ENCODE results near the gene BAZ2B. TPM values are rescaled to one million over a fixed set of nuclear protein-coding genes. Genes with fewer than 3 reads are reported as not detected.

The BAZ2B gene
- total RNA-seq, 6 donors from 2014 or later, result 59.4 to 233 (median 103) TPM

- DNase-seq, result no peak
- Histone ChIP-seq H3K27ac (no peak overlapping the region), H3K9me3 (no peaks in the 10 kb centered on the region), H3K36me3 (no peaks in the 10 kb centered on the region), H3K4me1 (no peaks in the 10 kb centered on the region), H3K4me3 (no peak overlapping the region), H3K27me3 (no peaks in the 10 kb centered on the region)
- WGBS, 2 donors, result 74 to 87% methylated on average over 3 of the region's 3 CpGs
- no peak for ATAC-seq (ENCODE audit: low FRiP score in 2 of 2)
- TF ChIP-seq POLR2AphosphoS5 (IDR thresholded peaks at IDR 0.05) (no peak), POLR2A (IDR thresholded peaks at IDR 0.05) (no peak), CTCF (IDR thresholded peaks at IDR 0.05) (no peak), EP300 (IDR thresholded peaks at IDR 0.05) (no peak)
Measured at GRCh38 chr2:159300586-159300985, 315.8 kb downstream of the BAZ2B start.

GRCh38 chr2:159298967-159299366 is 317.4 kb downstream of the BAZ2B start:
- TF ChIP-seq CTCF (IDR thresholded peaks at IDR 0.05), result no peak
- no peak for TF ChIP-seq POLR2A (IDR thresholded peaks at IDR 0.05)
- TF ChIP-seq POLR2AphosphoS5 (IDR thresholded peaks at IDR 0.05), result no peak
- no peak for TF ChIP-seq EP300 (IDR thresholded peaks at IDR 0.05)
- no peak for DNase-seq
- no peak overlapping the region for H3K27ac ChIP-seq
- H3K36me3 ChIP-seq, result no peaks in the 10 kb centered on the region
- no peaks in the 10 kb centered on the region for H3K27me3 ChIP-seq
- no peaks in the 10 kb centered on the region for H3K9me3 ChIP-seq
- H3K4me3 ChIP-seq, result no peak overlapping the region
- no peaks in the 10 kb centered on the region for H3K4me1 ChIP-seq
- no peak for ATAC-seq (ENCODE audit: low FRiP score in 2 of 2)

- H3K36me3 ChIP-seq, result no peaks in the 10 kb centered on the region
- DNase-seq (no peak), ATAC-seq (ENCODE audit: low FRiP score in 2 of 2) (no peak)
- no peaks in the 10 kb centered on the region for H3K27me3 ChIP-seq
- no peak overlapping the region for H3K27ac ChIP-seq
- WGBS, 2 donors, result 88 to 90% methylated on average over 5 of the region's 5 CpGs
- no peaks in the 10 kb centered on the region for H3K4me1 ChIP-seq
- TF ChIP-seq EP300 (IDR thresholded peaks at IDR 0.05) (no peak), POLR2AphosphoS5 (IDR thresholded peaks at IDR 0.05) (no peak), CTCF (IDR thresholded peaks at IDR 0.05) (no peak), POLR2A (IDR thresholded peaks at IDR 0.05) (no peak)
- no peak overlapping the region for H3K4me3 ChIP-seq
- no peaks in the 10 kb centered on the region for H3K9me3 ChIP-seq
Measured at GRCh38 chr2:159297042-159297707, 319.2 kb downstream of the BAZ2B start.

- 76% methylated on average over 6 of the region's 6 CpGs for WGBS, 2 donors
- no peak overlapping the region for H3K4me3 ChIP-seq
- TF ChIP-seq EP300 (IDR thresholded peaks at IDR 0.05), result no peak
- no peak for TF ChIP-seq CTCF (IDR thresholded peaks at IDR 0.05)
- TF ChIP-seq POLR2A (IDR thresholded peaks at IDR 0.05), result no peak
- no peak for TF ChIP-seq POLR2AphosphoS5 (IDR thresholded peaks at IDR 0.05)
- H3K4me1 ChIP-seq, result peaks cover 4 to 13% (median 11%) of the 10 kb centered on the region in 4 donors
- H3K27me3 ChIP-seq, result no peaks in the 10 kb centered on the region
- DNase-seq, result no peak
- H3K36me3 ChIP-seq, result no peaks in the 10 kb centered on the region
- no peak overlapping the region for H3K27ac ChIP-seq
- no peaks in the 10 kb centered on the region for H3K9me3 ChIP-seq
- no peak for ATAC-seq (ENCODE audit: low FRiP score in 2 of 2)
Measured at GRCh38 chr2:159292157-159292556, 324.2 kb downstream of the BAZ2B start.

GRCh38 chr2:159290289-159290907 is 325.9 kb downstream of the BAZ2B start:
- Histone ChIP-seq H3K4me3 (no peak overlapping the region), H3K9me3 (no peaks in the 10 kb centered on the region), H3K4me1 (peaks cover 8 to 24% (median 16%) of the 10 kb centered on the region in 4 donors), H3K36me3 (no peaks in the 10 kb centered on the region), H3K27ac (no peak overlapping the region), H3K27me3 (no peaks in the 10 kb centered on the region)
- TF ChIP-seq EP300 (IDR thresholded peaks at IDR 0.05) (no peak), POLR2A (IDR thresholded peaks at IDR 0.05) (no peak), POLR2AphosphoS5 (IDR thresholded peaks at IDR 0.05) (no peak), CTCF (IDR thresholded peaks at IDR 0.05) (no peak)
- WGBS, 2 donors, result 34 to 47% methylated on average over 7 of the region's 7 CpGs
- peak in 1 of 2 donors; percentile 44 for DNase-seq
- ATAC-seq (ENCODE audit: low FRiP score in 2 of 2), result no peak
